K562 (cell line): ENCODE data around the gene CLCN4. TPM values are rescaled to one million over a fixed set of nuclear protein-coding genes. Genes with fewer than 3 reads are reported as not detected.

Experiments used
- CHD1 ChIP-seq: fragments of 200-600 bp; sonication (generic); IDR thresholded peaks from one replicate; pipeline ENCODE4 v1.6.1; 2012; ENCODE audit warnings: mild to moderate bottlenecking, moderate library complexity, low read length, inconsistent platforms
- CREM ChIP-seq: IDR thresholded peaks from 2 replicates; pipeline ENCODE4 v1.6.1; 2014; ENCODE audit warnings: antibody characterized with exemption, low read depth
- IFI16 ChIP-seq: fragments of 250-450 bp; sonication (Bioruptor Pico); IDR thresholded peaks from 2 replicates; pipeline ENCODE4 v2.1.2; 2022; ENCODE audit warnings: mild to moderate bottlenecking, inconsistent platforms
- ILF3 ChIP-seq: fragments of 450-650 bp; IDR thresholded peaks from 2 replicates; pipeline ENCODE4 v1.6.1; 2018; ENCODE audit warnings: antibody characterized with exemption, mild to moderate bottlenecking, moderate library complexity, borderline replicate concordance
- MAFK ChIP-seq: IDR thresholded peaks from 2 replicates; pipeline ENCODE4 v1.6.1; 2011; ENCODE audit warnings: low read length, improper control_type of control experiment
- RERE ChIP-seq: sonication (generic); formaldehyde crosslinking; IDR thresholded peaks from 2 replicates; pipeline ENCODE4 v1.8.0; 2023; ENCODE audit warnings: missing genetic modification reagents, mild to moderate bottlenecking, borderline replicate concordance
- ZNF140 ChIP-seq: fragments of 250-450 bp; sonication (Bioruptor Pico); IDR thresholded peaks from 2 replicates; pipeline ENCODE4 v1.8.0; 2021; ENCODE audit warnings: moderate library complexity, mild to moderate bottlenecking, inconsistent platforms
- ZZZ3 ChIP-seq: fragments of 450-650 bp; IDR thresholded peaks from 2 replicates; pipeline ENCODE4 v1.6.1; 2016; ENCODE audit warnings: antibody characterized with exemption, mild to moderate bottlenecking, moderate library complexity
- polyA plus RNA-seq, 8 experiments: library from polyadenylated mRNA; depleted of rRNA in 4 of 8; stranded (reverse) in 5 of 8; unstranded in 3 of 8; fragments of >200 nt; fragmentation: Nextera tagmentation in 2 of 8; fragmentation: Illumina TruSeq in 1 of 8; extraction: Ambion mirVana in 2 of 8; extraction: Trizol in 1 of 8; gene quantifications; 2 replicates each; pipeline versions ENCODE4 v1.2.1 to v1.2.3, GENCODE V29; 2011 to 2014; ENCODE audit warnings: inconsistent platforms in 1 of 8, missing spikeins in 1 of 8
- total RNA-seq, 7 experiments: library from RNA; depleted of rRNA in 6 of 7; stranded (reverse); fragments of >200 nt in 6 of 7; fragmentation: Illumina TruSeq in 2 of 7; extraction: Trizol in 2 of 7; gene quantifications; 2 replicates each; pipeline versions ENCODE4 v1.2.1 to v1.2.3, GENCODE V29; 2011 to 2021; ENCODE audit warnings: low replicate concordance in 1 of 7
- TF ChIP-seq, protein P1 (sequence below): fragments of 200-800 bp; sonication (Bioruptor generic); IDR thresholded peaks from 2 replicates; pipeline ENCODE4 v1.6.1; 2017; ENCODE audit warnings: missing genetic modification characterization, missing compliant biosample characterization
- TF ChIP-seq, protein P2 (sequence below): fragments of 250-450 bp; sonication (Bioruptor Pico); IDR thresholded peaks from 2 replicates; pipeline ENCODE4 v1.5.0; 2022; ENCODE audit warnings: mild to moderate bottlenecking
- TF ChIP-seq, protein P3 (sequence below): fragments of 250-450 bp; sonication (Bioruptor Pico); IDR thresholded peaks from 2 replicates; pipeline ENCODE4 v1.9.0; 2021; ENCODE audit warnings: mild to moderate bottlenecking

CLCN4 gene
- total and polyA plus RNA-seq, 9 of the 15 experiments (the other 6 are each of a cell fraction or from before 2014, with no cell fraction given), result 0.03 to 0.24 (median 0.10) TPM; not detected in 1

- TF ChIP-seq, protein P1, sequence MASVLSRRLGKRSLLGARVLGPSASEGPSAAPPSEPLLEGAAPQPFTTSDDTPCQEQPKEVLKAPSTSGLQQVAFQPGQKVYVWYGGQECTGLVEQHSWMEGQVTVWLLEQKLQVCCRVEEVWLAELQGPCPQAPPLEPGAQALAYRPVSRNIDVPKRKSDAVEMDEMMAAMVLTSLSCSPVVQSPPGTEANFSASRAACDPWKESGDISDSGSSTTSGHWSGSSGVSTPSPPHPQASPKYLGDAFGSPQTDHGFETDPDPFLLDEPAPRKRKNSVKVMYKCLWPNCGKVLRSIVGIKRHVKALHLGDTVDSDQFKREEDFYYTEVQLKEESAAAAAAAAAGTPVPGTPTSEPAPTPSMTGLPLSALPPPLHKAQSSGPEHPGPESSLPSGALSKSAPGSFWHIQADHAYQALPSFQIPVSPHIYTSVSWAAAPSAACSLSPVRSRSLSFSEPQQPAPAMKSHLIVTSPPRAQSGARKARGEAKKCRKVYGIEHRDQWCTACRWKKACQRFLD (CRISPR knock-in tag), result no peak
- TF ChIP-seq, protein P2, sequence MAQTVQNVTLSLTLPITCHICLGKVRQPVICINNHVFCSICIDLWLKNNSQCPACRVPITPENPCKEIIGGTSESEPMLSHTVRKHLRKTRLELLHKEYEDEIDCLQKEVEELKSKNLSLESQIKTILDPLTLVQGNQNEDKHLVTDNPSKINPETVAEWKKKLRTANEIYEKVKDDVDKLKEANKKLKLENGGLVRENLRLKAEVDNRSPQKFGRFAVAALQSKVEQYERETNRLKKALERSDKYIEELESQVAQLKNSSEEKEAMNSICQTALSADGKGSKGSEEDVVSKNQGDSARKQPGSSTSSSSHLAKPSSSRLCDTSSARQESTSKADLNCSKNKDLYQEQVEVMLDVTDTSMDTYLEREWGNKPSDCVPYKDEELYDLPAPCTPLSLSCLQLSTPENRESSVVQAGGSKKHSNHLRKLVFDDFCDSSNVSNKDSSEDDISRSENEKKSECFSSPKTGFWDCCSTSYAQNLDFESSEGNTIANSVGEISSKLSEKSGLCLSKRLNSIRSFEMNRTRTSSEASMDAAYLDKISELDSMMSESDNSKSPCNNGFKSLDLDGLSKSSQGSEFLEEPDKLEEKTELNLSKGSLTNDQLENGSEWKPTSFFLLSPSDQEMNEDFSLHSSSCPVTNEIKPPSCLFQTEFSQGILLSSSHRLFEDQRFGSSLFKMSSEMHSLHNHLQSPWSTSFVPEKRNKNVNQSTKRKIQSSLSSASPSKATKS, result no peak
- TF ChIP-seq, protein P3, sequence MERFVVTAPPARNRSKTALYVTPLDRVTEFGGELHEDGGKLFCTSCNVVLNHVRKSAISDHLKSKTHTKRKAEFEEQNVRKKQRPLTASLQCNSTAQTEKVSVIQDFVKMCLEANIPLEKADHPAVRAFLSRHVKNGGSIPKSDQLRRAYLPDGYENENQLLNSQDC, result no peak
- TF ChIP-seq RERE (CRISPR knock-in tag), result no peak
- TF ChIP-seq IFI16 (CRISPR knock-in tag), result no peak
- no peak for TF ChIP-seq ZZZ3
- no peak for TF ChIP-seq ILF3
- no peak for TF ChIP-seq MAFK
- no peak for TF ChIP-seq CREM
- TF ChIP-seq CHD1, result no peak
- no peak for TF ChIP-seq ZNF140
Measured at GRCh38 chrX:10174810-10175209, 18.0 kb downstream of the CLCN4 start (continued).
